Kidney glomerular epithelial cell (primary cell): ENCODE results near the gene CFL1.
"Not testable (repeated sequence)": the region's sequence is repeated elsewhere in the genome, so short reads cannot be mapped to it uniquely, and the experiment has no call there.

ENCODE experiments used
- DNase-seq: peaks from one replicate; lab custom pipeline; 2025; lab: John Stamatoyannopoulos, UW

The CFL1 gene

GRCh38 chr11:65856689-65857499, 1.1 kb downstream of the CFL1 start:
- peak; percentile 66 for DNase-seq

- no peak for DNase-seq
Measured at GRCh38 chr11:65855927-65856363, 2.0 kb downstream of the CFL1 start.

GRCh38 chr11:65854852-65855837, 2.8 kb downstream of the CFL1 start:
- no peak for DNase-seq

- DNase-seq, result no peak
Measured at GRCh38 chr11:65854161-65854592, 3.8 kb downstream of the CFL1 start.

- no peak for DNase-seq
Measured at GRCh38 chr11:65853246-65853979, 4.6 kb downstream of the CFL1 start.

GRCh38 chr11:65852508-65853245, 5.3 kb downstream of the CFL1 start:
- DNase-seq, result no peak

GRCh38 chr11:65851811-65852507, 6.0 kb downstream of the CFL1 start:
- DNase-seq, result no peak

GRCh38 chr11:65851083-65851579, 6.8 kb downstream of the CFL1 start:
- no peak for DNase-seq

GRCh38 chr11:65850217-65851082, 7.5 kb downstream of the CFL1 start:
- no peak for DNase-seq

- no peak for DNase-seq
Measured at GRCh38 chr11:65849771-65850216, 8.2 kb downstream of the CFL1 start.

- DNase-seq, result no peak
Measured at GRCh38 chr11:65849366-65849765, 8.6 kb downstream of the CFL1 start.

- not testable (repeated sequence) for DNase-seq
Measured at GRCh38 chr11:65848693-65849092, 9.3 kb downstream of the CFL1 start.

GRCh38 chr11:65847746-65848145, 10.2 kb downstream of the CFL1 start:
- no peak for DNase-seq

GRCh38 chr11:65844231-65844872, 13.6 kb downstream of the CFL1 start:
- DNase-seq, result no peak

GRCh38 chr11:65843811-65844210, 14.2 kb downstream of the CFL1 start:
- no peak for DNase-seq

- no peak for DNase-seq
Measured at GRCh38 chr11:65842144-65842543, 15.8 kb downstream of the CFL1 start.

- DNase-seq, result no peak
Measured at GRCh38 chr11:65834202-65834601, 23.8 kb downstream of the CFL1 start.

- DNase-seq, result peak; percentile 79
Measured at GRCh38 chr11:65833297-65834030, 24.5 kb downstream of the CFL1 start, which contains the start of gene SNX32. Gene SNX32 (plus strand): TSS chr11:65833963. CDS start chr11:65834066, 103 bp downstream.
